COR-L47 (cell line): ENCODE data around the gene ACOT8.
"Not testable (repeated sequence)": the region's sequence is repeated elsewhere in the genome, so short reads cannot be mapped to it uniquely, and the experiment has no call there.

Source experiments
- DNase-seq: peaks from one replicate; lab custom pipeline; 2025; lab: John Stamatoyannopoulos, UW

ACOT8 gene

GRCh38 chr20:45852326-45852725, 4.9 kb downstream of the ACOT8 start:
- no peak for DNase-seq

GRCh38 chr20:45851501-45851900, 5.7 kb downstream of the ACOT8 start:
- no peak for DNase-seq

GRCh38 chr20:45850926-45851325, 6.3 kb downstream of the ACOT8 start:
- no peak for DNase-seq

- DNase-seq = no peak
These were observed 7.0 kb downstream of the ACOT8 start for GRCh38 chr20:45850238-45850637.

GRCh38 chr20:45848969-45849582, 8.1 kb downstream of the ACOT8 start:
- no peak for DNase-seq

- DNase-seq = no peak
These were observed 8.8 kb downstream of the ACOT8 start for GRCh38 chr20:45848421-45848820.

GRCh38 chr20:45845452-45845851, 11.7 kb downstream of the ACOT8 start:
- no peak for DNase-seq

- DNase-seq = no peak
These were observed 13.7 kb downstream of the ACOT8 start for GRCh38 chr20:45843506-45843905.

- DNase-seq = no peak
These were observed 14.9 kb downstream of the ACOT8 start for GRCh38 chr20:45842169-45842812.

GRCh38 chr20:45841407-45842129, 15.6 kb downstream of the ACOT8 start:
- DNase-seq = no peak

GRCh38 chr20:45840700-45841198, 16.4 kb downstream of the ACOT8 start:
- DNase-seq = no peak

GRCh38 chr20:45836841-45837240, 20.4 kb downstream of the ACOT8 start:
- no peak for DNase-seq

GRCh38 chr20:45835825-45836224, 21.4 kb downstream of the ACOT8 start:
- DNase-seq = no peak

- DNase-seq = no peak
These were observed 21.8 kb downstream of the ACOT8 start for GRCh38 chr20:45835329-45835765.

GRCh38 chr20:45834797-45835161, 22.4 kb downstream of the ACOT8 start:
- DNase-seq = no peak

- no peak for DNase-seq
These were observed 23.1 kb downstream of the ACOT8 start for GRCh38 chr20:45833883-45834796.

- DNase-seq = no peak
These were observed 23.9 kb downstream of the ACOT8 start, which contains the start of gene SNX21 for GRCh38 chr20:45833030-45833882. Gene SNX21 (plus strand): TSS chr20:45833799. CDS start chr20:45833920, 121 bp downstream.

- no peak for DNase-seq
These were observed 24.6 kb downstream of the ACOT8 start for GRCh38 chr20:45832619-45833018.

GRCh38 chr20:45829673-45830106, 27.5 kb downstream of the ACOT8 start:
- not testable (repeated sequence) for DNase-seq

GRCh38 chr20:45828589-45828988, 28.6 kb downstream of the ACOT8 start:
- DNase-seq = no peak

- DNase-seq = no peak
These were observed 29.5 kb downstream of the ACOT8 start for GRCh38 chr20:45827712-45828111.
